B cell (primary cell): ENCODE data around the gene ZNF385D. TPM values are rescaled to one million over a fixed set of nuclear protein-coding genes. Genes with fewer than 3 reads are reported as not detected.

ENCODE experiments used
- ATAC-seq: fragments of 200-7000 bp; cut with Tn5 transposase; one replicate; pipeline ENCODE4 v1.10.0; 2021; ENCODE audit warnings: low read depth, mild to moderate bottlenecking, moderate number of reproducible peaks, moderate library complexity
- CTCF ChIA-PET: fragments of 350-600 bp; sonication (Branson Sonifier 250); formaldehyde crosslinking; loops from one replicate; lab custom pipeline; 2021; ENCODE audit warnings: antibody characterized with exemption, inconsistent platforms; lab: Charles Lee
- POLR2A ChIA-PET: fragments of 350-600 bp; sonication (Branson Sonifier 250); formaldehyde crosslinking; loops from one replicate; lab custom pipeline; 2021; ENCODE audit warnings: antibody characterized with exemption; lab: Charles Lee
- DNase-seq: peaks from one replicate; pipeline ENCODE4 v3.0.0; 2013
- H2AFZ ChIP-seq: 2 replicates; pipeline ENCODE4 v1.6.1; 2012; ENCODE audit warnings: mild to moderate bottlenecking, low read depth, low read length; ENCODE audit not compliant: insufficient read depth, poor library complexity, severe bottlenecking
- H3K27ac ChIP-seq, 2 donors: 1 replicate in 1 of 2; 2 replicates in 1 of 2; pipeline ENCODE4 v1.5.1; 2012 to 2013; ENCODE audit warnings: low read length in 2 of 2, mild to moderate bottlenecking in 2 of 2, moderate library complexity in 1 of 2
- H3K27me3 ChIP-seq, 4 experiments: fragments of 200-600 bp in 1 of 4; sonication (generic) in 1 of 4; replicated peaks in 1 of 4; 1 replicate in 2 of 4; 2 replicates in 2 of 4; pipeline versions ENCODE4 v1.6.1 to v1.7.0; 2013 to 2016; ENCODE audit warnings: low read length in 3 of 4, mild to moderate bottlenecking in 2 of 4, mixed read lengths in 1 of 4, moderate library complexity in 1 of 4; ENCODE audit not compliant: insufficient read depth in 4 of 4, control insufficient read depth in 3 of 4; ENCODE audit errors: control extremely low read depth in 1 of 4
- H3K36me3 ChIP-seq, 2 experiments: replicated peaks in 1 of 2; 1 replicate in 1 of 2; 2 replicates in 1 of 2; pipeline versions ENCODE4 v1.6.1 to v1.7.1; 2013; ENCODE audit warnings: low read length in 1 of 2; ENCODE audit not compliant: insufficient read depth in 2 of 2, control insufficient read depth in 1 of 2; ENCODE audit errors: control extremely low read depth in 1 of 2, extremely low read depth in 1 of 2
- H3K4me1 ChIP-seq, 2 donors: fragments of 200-600 bp in 1 of 2; sonication (generic) in 1 of 2; 1 replicate in 1 of 2; 2 replicates in 1 of 2; pipeline versions ENCODE4 v1.5.1 to v1.6.1; 2013 to 2017; ENCODE audit warnings: low read length in 2 of 2; ENCODE audit not compliant: control insufficient read depth in 2 of 2, insufficient read depth in 2 of 2
- H3K4me2 ChIP-seq: replicated peaks from 2 replicates; pipeline ENCODE3; 2012; ENCODE audit warnings: mild to moderate bottlenecking, low read depth, low read length; ENCODE audit not compliant: poor library complexity, severe bottlenecking
- H3K4me3 ChIP-seq, 5 experiments: fragments of 200-600 bp in 1 of 5; sonication (generic) in 1 of 5; 1 replicate in 3 of 5; 2 replicates in 2 of 5; pipeline versions ENCODE4 v1.5.1 to v1.7.0; 2011 to 2016; ENCODE audit warnings: low read length in 4 of 5, mild to moderate bottlenecking in 4 of 5, low read depth in 2 of 5, control low read depth in 1 of 5, moderate library complexity in 1 of 5; ENCODE audit not compliant: insufficient read depth in 1 of 5; ENCODE audit errors: control extremely low read depth in 1 of 5, extremely low read depth in 1 of 5
- H3K79me2 ChIP-seq: fragments of 200-600 bp; sonication (generic); one replicate; pipeline ENCODE4 v1.6.0; 2016; ENCODE audit warnings: low read length; ENCODE audit not compliant: control insufficient read depth, insufficient read depth
- H3K9ac ChIP-seq: fragments of 200-600 bp; sonication (generic); 2 replicates; pipeline ENCODE4 v1.6.1; 2017; ENCODE audit warnings: mild to moderate bottlenecking, low read length, moderate library complexity
- H3K9me3 ChIP-seq, 3 donors: one replicate each; pipeline versions ENCODE4 v1.6.1 to v1.7.1; 2013; ENCODE audit warnings: low read length in 2 of 3; ENCODE audit not compliant: control insufficient read depth in 2 of 3, insufficient read depth in 1 of 3; ENCODE audit errors: control extremely low read depth in 1 of 3
- H4K20me1 ChIP-seq: 2 replicates; pipeline ENCODE4 v1.6.0; 2012; ENCODE audit warnings: mild to moderate bottlenecking, low read length; ENCODE audit not compliant: insufficient read depth, control insufficient read depth, poor library complexity, severe bottlenecking
- H3K27ac Mint-ChIP-seq: one replicate; pipeline ENCODE4 v1.8.0; 2021; ENCODE audit warnings: mixed read lengths
- H3K27me3 Mint-ChIP-seq: one replicate; pipeline ENCODE4 v1.8.0; 2021; ENCODE audit warnings: mixed read lengths
- H3K4me1 Mint-ChIP-seq: one replicate; pipeline ENCODE4 v1.8.0; 2021; ENCODE audit warnings: mixed read lengths
- H3K4me3 Mint-ChIP-seq: one replicate; pipeline ENCODE4 v1.8.0; 2021; ENCODE audit warnings: mixed read lengths
- H3K9me3 Mint-ChIP-seq: one replicate; pipeline ENCODE4 v1.8.0; 2022; ENCODE audit warnings: mixed read lengths; ENCODE audit not compliant: insufficient read depth
- EZH2 ChIP-seq: IDR thresholded peaks from 2 replicates; pipeline ENCODE4 v1.6.1; 2012; ENCODE audit warnings: borderline replicate concordance, low read depth, mild to moderate bottlenecking, moderate library complexity, low read length; ENCODE audit not compliant: insufficient read depth, poor library complexity, severe bottlenecking
- WGBS: methylation state at CpG from one replicate; pipeline ENCODE4 v1.1.5; 2013; ENCODE audit warnings: missing lambda C conversion rate; ENCODE audit not compliant: insufficient coverage; 5-methylcytosine and 5-hydroxymethylcytosine counted together
- intact Hi-C: fragments of 100-400 bp; cut with micrococcal nuclease; formaldehyde crosslinking; loops from one replicate; pipeline ENCODE4 v1.10.0; 2022
- polyA plus RNA-seq: library from polyadenylated mRNA; depleted of rRNA; stranded (reverse); fragments of >200 nt; gene quantifications from 2 replicates; pipeline ENCODE4 v1.2.3, GENCODE V29; 2012
- total RNA-seq, 2 donors: library from RNA; stranded (reverse); fragments of 120-200 nt in 1 of 2; gene quantifications; 1 replicate in 1 of 2; 2 replicates in 1 of 2; pipeline versions ENCODE4 v1.2.3 to v1.2.4, GENCODE V29; 2013 to 2022
- TF ChIP-seq, protein P1 (sequence below): fragments of 200-600 bp; IDR thresholded peaks from one replicate; pipeline ENCODE4 v1.8.0; 2022; ENCODE audit warnings: antibody characterized with exemption, mild to moderate bottlenecking

The ZNF385D gene
- total and polyA plus RNA-seq, 2 donors (not counting 1 experiment from before 2014, with no cell fraction given), result not detected

DNA sequence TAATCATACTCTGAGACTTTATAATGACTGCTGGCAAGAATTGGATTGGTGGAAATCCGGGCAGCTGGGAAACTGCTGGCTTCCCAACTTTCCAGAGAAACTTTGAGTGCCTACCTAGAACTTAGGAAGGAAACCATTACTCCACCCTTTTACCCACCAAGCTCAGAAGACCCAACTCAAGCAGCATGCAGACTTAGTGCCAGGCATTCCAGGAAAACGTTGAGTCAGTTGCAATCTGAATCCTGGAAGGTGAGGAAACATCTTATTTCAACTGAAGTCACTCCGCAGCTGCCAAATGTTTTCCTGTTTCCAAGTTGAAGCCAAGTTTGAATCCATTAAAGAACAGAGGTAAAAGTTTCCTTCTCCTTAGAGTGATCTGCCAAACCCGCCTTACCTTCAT is 126.5 kb downstream of the ZNF385D start:
- no peak for DNase-seq
- no peak for ATAC-seq
- ChIA-PET CTCF (no interaction called here), POLR2A (no interaction called here)
- no peak for TF ChIP-seq EZH2
- TF ChIP-seq, protein P1, sequence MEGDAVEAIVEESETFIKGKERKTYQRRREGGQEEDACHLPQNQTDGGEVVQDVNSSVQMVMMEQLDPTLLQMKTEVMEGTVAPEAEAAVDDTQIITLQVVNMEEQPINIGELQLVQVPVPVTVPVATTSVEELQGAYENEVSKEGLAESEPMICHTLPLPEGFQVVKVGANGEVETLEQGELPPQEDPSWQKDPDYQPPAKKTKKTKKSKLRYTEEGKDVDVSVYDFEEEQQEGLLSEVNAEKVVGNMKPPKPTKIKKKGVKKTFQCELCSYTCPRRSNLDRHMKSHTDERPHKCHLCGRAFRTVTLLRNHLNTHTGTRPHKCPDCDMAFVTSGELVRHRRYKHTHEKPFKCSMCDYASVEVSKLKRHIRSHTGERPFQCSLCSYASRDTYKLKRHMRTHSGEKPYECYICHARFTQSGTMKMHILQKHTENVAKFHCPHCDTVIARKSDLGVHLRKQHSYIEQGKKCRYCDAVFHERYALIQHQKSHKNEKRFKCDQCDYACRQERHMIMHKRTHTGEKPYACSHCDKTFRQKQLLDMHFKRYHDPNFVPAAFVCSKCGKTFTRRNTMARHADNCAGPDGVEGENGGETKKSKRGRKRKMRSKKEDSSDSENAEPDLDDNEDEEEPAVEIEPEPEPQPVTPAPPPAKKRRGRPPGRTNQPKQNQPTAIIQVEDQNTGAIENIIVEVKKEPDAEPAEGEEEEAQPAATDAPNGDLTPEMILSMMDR, result no peak
- Histone ChIP-seq H3K9me3 (no peaks in the 10 kb centered on the region), H3K36me3 (no peaks in the 10 kb centered on the region), H3K4me2 (no peak overlapping the region), H3K9ac (no peak overlapping the region), H4K20me1 (no peaks in the 10 kb centered on the region), H3K4me3 (no peak overlapping the region), H2AFZ (no peak overlapping the region), H3K4me1 (no peaks in the 10 kb centered on the region), H3K27me3 (no peaks in the 10 kb centered on the region), H3K27ac (no peak overlapping the region), H3K79me2 (no peaks in the 10 kb centered on the region)
- Mint-ChIP-seq H3K9me3 (no peaks in the 10 kb centered on the region), H3K4me1 (no peaks in the 10 kb centered on the region), H3K4me3 (no peak overlapping the region), H3K27ac (no peak overlapping the region), H3K27me3 (no peaks in the 10 kb centered on the region)
- intact Hi-C loops, result no loop called here
- no CpG with 5 or more reads among the region's 4 CpGs for WGBS

DNA sequence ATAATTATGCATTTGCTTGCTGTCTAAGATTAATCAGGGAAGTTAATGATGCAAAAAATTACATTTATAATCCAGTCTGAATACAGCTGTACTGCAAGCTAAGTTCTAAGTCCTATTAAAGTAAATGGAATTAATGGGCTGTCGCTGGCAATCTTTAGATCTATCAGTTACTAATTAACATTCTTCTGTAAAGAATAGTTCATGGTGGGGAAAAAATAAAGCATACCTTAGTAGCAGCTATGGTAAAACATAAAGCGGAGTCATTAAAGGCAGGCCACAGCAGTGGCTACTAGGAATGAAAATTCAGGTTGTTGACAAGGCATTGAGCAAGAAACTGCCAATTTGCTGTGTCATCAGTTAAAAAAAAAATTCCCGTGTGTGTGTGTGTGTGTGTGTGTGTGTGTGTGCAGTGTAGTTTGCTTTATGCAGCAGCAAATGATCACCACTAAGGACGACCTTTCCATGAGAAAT is 129.8 kb downstream of the ZNF385D start:
- ChIA-PET POLR2A (no interaction called here), CTCF (no interaction called here)
- TF ChIP-seq, protein P1, result no peak
- no peak for TF ChIP-seq EZH2
- Histone ChIP-seq H3K4me1 (no peaks in the 10 kb centered on the region), H4K20me1 (no peaks in the 10 kb centered on the region), H3K27ac (no peak overlapping the region), H3K4me2 (no peak overlapping the region), H3K27me3 (no peaks in the 10 kb centered on the region), H3K4me3 (no peak overlapping the region), H3K36me3 (no peaks in the 10 kb centered on the region), H3K9ac (no peak overlapping the region), H3K79me2 (no peaks in the 10 kb centered on the region), H3K9me3 (no peaks in the 10 kb centered on the region), H2AFZ (no peak overlapping the region)
- H3K4me3 Mint-ChIP-seq, result no peak overlapping the region
- H3K4me1 Mint-ChIP-seq, result no peaks in the 10 kb centered on the region
- 100% methylated on average over 1 of the region's 4 CpGs for WGBS
- H3K27ac Mint-ChIP-seq, result no peak overlapping the region
- intact Hi-C loops, result no loop called here
- DNase-seq (no peak), ATAC-seq (no peak)
- H3K27me3 Mint-ChIP-seq, result no peaks in the 10 kb centered on the region
- H3K9me3 Mint-ChIP-seq, result no peaks in the 10 kb centered on the region
